HG03354 (cell line): ENCODE data around the gene TCF20.

Experiments
- ATAC-seq: cut with Tn5 transposase; IDR thresholded peaks from one replicate; pipeline ENCODE4 v1.9.1; 2021; ENCODE audit warnings: mild to moderate bottlenecking; ENCODE audit not compliant: unreplicated experiment, poor library complexity, severe bottlenecking

TCF20 gene

GRCh38 chr22:42268852-42269410 lies 1.5 kb downstream of the TCF20 start:
- ATAC-seq, result no peak

GRCh38 chr22:42265321-42265720 lies 5.1 kb downstream of the TCF20 start:
- ATAC-seq, result no peak

GRCh38 chr22:42263944-42264343 lies 6.5 kb downstream of the TCF20 start:
- no peak for ATAC-seq

GRCh38 chr22:42262964-42263363 lies 7.5 kb downstream of the TCF20 start:
- no peak for ATAC-seq

- no peak for ATAC-seq
Observed at GRCh38 chr22:42261296-42261695, 9.2 kb downstream of the TCF20 start.

- no peak for ATAC-seq
Observed at GRCh38 chr22:42258126-42258525, 12.3 kb downstream of the TCF20 start.

GRCh38 chr22:42257386-42257785 lies 13.1 kb downstream of the TCF20 start:
- ATAC-seq, result no peak

- no peak for ATAC-seq
Observed at GRCh38 chr22:42256930-42257329, 13.5 kb downstream of the TCF20 start.

- no peak for ATAC-seq
Observed at GRCh38 chr22:42256220-42256619, 14.2 kb downstream of the TCF20 start.

GRCh38 chr22:42249831-42250230 lies 20.6 kb downstream of the TCF20 start:
- no peak for ATAC-seq

- no peak for ATAC-seq
Observed at GRCh38 chr22:42248995-42249394, 21.5 kb downstream of the TCF20 start.

GRCh38 chr22:42247596-42247995 lies 22.9 kb downstream of the TCF20 start:
- ATAC-seq, result no peak

GRCh38 chr22:42243802-42244060 lies 26.7 kb downstream of the TCF20 start:
- ATAC-seq, result no peak

- no peak for ATAC-seq
Observed at GRCh38 chr22:42236848-42237247, 33.6 kb downstream of the TCF20 start.

GRCh38 chr22:42236268-42236667 lies 34.2 kb downstream of the TCF20 start:
- no peak for ATAC-seq

GRCh38 chr22:42233879-42234278 lies 36.6 kb downstream of the TCF20 start:
- no peak for ATAC-seq

GRCh38 chr22:42231929-42232328 lies 38.5 kb downstream of the TCF20 start:
- no peak for ATAC-seq

GRCh38 chr22:42229455-42230149 lies 40.9 kb downstream of the TCF20 start:
- ATAC-seq, result no peak

GRCh38 chr22:42228483-42228882 lies 42.0 kb downstream of the TCF20 start:
- no peak for ATAC-seq

- ATAC-seq, result no peak
Observed at GRCh38 chr22:42227435-42227834, 43.0 kb downstream of the TCF20 start.

- no peak for ATAC-seq
Observed at GRCh38 chr22:42225841-42226240, 44.6 kb downstream of the TCF20 start.

- ATAC-seq, result no peak
Observed at GRCh38 chr22:42222140-42222539, 48.3 kb downstream of the TCF20 start.
